ENCODE measurements around the gene TTC39B.

Gene TTC39B

DNA sequence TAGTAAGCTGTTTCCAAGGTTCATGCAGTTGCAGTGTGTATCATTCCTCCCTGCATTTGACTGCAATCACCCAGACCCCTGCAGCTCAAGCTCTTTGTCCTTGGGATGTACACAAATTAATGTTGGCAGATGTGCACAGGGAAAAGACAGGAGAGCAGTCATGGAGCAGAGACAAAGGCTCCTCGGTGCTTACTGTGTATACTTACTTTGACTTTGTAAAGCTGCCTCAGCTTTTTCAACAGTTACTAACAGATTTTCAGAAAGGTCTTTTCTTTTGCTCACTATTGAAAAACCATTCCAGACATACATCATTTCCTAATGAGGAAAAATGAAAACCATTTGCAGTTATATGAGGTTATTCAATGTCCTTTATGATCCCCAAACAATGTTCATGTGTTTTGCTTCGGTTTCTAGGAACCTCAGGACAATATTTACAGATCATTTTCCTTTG, 124.9 kb downstream of the TTC39B start:
- Histone ChIP-seq H4K20me1 (ENCODE audit: insufficient read depth, low read length) (no peaks in the 10 kb centered on the region), H3K4me2 (ENCODE audit: low read depth, low read length) (no peak overlapping the region), H3K4me3 (ENCODE audit: low read length) (no peak overlapping the region), H3K9me3 (replicated peaks; ENCODE audit: insufficient read depth, low read length) (no peaks in the 10 kb centered on the region), H3K36me3 (replicated peaks; ENCODE audit: insufficient read depth, low read length) (no peaks in the 10 kb centered on the region), H3K4me1 (ENCODE audit: low read length) (no peaks in the 10 kb centered on the region), H3K27ac (ENCODE audit: low read length) (no peak overlapping the region), H3K27me3 (replicated peaks; ENCODE audit: insufficient read depth, low read length) (no peaks in the 10 kb centered on the region), H3K79me2 (ENCODE audit: low read length) (no peaks in the 10 kb centered on the region), H3F3A (ENCODE audit: insufficient read depth, low read length) (no peaks in the 10 kb centered on the region), H3K9me2 (replicated peaks; ENCODE audit: insufficient read depth, low read length) (no peaks in the 10 kb centered on the region), H2AFZ (ENCODE audit: low read length) (no peak overlapping the region), H3K9ac (ENCODE audit: low read length) (no peak overlapping the region)
- no peak for DNase-seq
- TF ChIP-seq EZH2phosphoT487 (IDR thresholded peaks at IDR 0.05; ENCODE audit: low read length) (no peak), EZH2 (optimal IDR thresholded peaks at IDR 0.05; ENCODE audit: low read depth, low read length) (no peak)
- TF ChIP-seq, protein P1, sequence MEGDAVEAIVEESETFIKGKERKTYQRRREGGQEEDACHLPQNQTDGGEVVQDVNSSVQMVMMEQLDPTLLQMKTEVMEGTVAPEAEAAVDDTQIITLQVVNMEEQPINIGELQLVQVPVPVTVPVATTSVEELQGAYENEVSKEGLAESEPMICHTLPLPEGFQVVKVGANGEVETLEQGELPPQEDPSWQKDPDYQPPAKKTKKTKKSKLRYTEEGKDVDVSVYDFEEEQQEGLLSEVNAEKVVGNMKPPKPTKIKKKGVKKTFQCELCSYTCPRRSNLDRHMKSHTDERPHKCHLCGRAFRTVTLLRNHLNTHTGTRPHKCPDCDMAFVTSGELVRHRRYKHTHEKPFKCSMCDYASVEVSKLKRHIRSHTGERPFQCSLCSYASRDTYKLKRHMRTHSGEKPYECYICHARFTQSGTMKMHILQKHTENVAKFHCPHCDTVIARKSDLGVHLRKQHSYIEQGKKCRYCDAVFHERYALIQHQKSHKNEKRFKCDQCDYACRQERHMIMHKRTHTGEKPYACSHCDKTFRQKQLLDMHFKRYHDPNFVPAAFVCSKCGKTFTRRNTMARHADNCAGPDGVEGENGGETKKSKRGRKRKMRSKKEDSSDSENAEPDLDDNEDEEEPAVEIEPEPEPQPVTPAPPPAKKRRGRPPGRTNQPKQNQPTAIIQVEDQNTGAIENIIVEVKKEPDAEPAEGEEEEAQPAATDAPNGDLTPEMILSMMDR (IDR thresholded peaks at IDR 0.05; ENCODE audit: low read length), result no peak

DNA sequence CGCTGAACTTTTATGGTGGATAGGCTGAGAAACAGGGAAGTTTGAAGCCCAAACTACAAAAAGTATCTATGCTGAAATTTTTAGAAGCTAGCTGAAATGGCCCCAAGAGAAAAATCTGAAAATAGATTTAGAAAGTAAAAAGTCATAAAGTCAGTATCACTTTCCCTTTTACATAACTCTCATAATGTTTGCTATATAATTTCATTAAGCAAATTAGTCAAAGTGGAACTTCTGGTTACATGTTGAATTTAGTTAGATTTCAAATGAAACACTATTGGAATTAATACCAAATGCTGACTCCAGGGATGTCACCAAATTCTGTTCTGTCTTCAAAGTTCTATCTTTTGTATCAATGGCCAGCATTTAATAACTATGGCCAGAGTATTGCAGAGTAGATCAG, 126.9 kb downstream of the TTC39B start:
- Histone ChIP-seq H3K4me3 (ENCODE audit: low read length) (no peak overlapping the region), H3K9me2 (replicated peaks; ENCODE audit: insufficient read depth, low read length) (no peaks in the 10 kb centered on the region), H3K27me3 (replicated peaks; ENCODE audit: insufficient read depth, low read length) (no peaks in the 10 kb centered on the region), H3K4me1 (ENCODE audit: low read length) (no peaks in the 10 kb centered on the region), H2AFZ (ENCODE audit: low read length) (no peak overlapping the region), H3K79me2 (ENCODE audit: low read length) (no peaks in the 10 kb centered on the region), H3K36me3 (replicated peaks; ENCODE audit: insufficient read depth, low read length) (no peaks in the 10 kb centered on the region), H3F3A (ENCODE audit: insufficient read depth, low read length) (no peaks in the 10 kb centered on the region), H3K9me3 (replicated peaks; ENCODE audit: insufficient read depth, low read length) (no peaks in the 10 kb centered on the region), H3K4me2 (ENCODE audit: low read depth, low read length) (no peak overlapping the region), H3K27ac (ENCODE audit: low read length) (no peak overlapping the region), H3K9ac (ENCODE audit: low read length) (no peak overlapping the region), H4K20me1 (ENCODE audit: insufficient read depth, low read length) (no peaks in the 10 kb centered on the region)
- no peak for DNase-seq
- TF ChIP-seq, protein P1 (IDR thresholded peaks at IDR 0.05; ENCODE audit: low read length), result no peak

DNA sequence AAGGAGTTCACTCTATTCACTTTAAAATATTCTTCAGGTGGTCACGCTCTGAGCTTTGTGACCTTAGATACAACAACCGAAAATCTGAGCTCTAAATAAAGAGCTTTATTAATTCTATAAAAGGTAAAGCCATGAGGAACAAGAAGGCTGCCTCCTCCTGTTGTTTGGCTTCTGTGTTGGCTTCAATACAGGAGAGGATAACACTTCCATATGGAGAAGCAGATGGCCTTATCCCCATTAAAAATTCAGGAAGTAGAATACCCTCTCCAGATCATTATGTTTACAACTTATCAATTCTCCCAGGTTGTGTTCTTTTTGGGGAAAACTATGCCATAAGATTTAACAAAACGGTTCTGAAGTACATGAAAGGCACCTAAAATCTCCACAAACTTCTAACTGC, 128.4 kb downstream of the TTC39B start:
- DNase-seq, result no peak
- H3K4me2 ChIP-seq (ENCODE audit: low read depth, low read length), result no peak overlapping the region
- no peak for TF ChIP-seq EZH2 (optimal IDR thresholded peaks at IDR 0.05; ENCODE audit: low read depth, low read length)
- TF ChIP-seq EZH2phosphoT487 (IDR thresholded peaks at IDR 0.05; ENCODE audit: low read length), result no peak
- TF ChIP-seq, protein P1 (IDR thresholded peaks at IDR 0.05; ENCODE audit: low read length), result no peak
- H3K4me1 ChIP-seq (ENCODE audit: low read length), result no peaks in the 10 kb centered on the region
- H2AFZ ChIP-seq (ENCODE audit: low read length), result no peak overlapping the region
- H4K20me1 ChIP-seq (ENCODE audit: insufficient read depth, low read length), result no peaks in the 10 kb centered on the region
- no peaks in the 10 kb centered on the region for H3K27me3 ChIP-seq (replicated peaks; ENCODE audit: insufficient read depth, low read length)
- H3K27ac ChIP-seq (ENCODE audit: low read length), result no peak overlapping the region
- H3K36me3 ChIP-seq (replicated peaks; ENCODE audit: insufficient read depth, low read length), result no peaks in the 10 kb centered on the region
- H3F3A ChIP-seq (ENCODE audit: insufficient read depth, low read length), result no peaks in the 10 kb centered on the region
- no peaks in the 10 kb centered on the region for H3K9me3 ChIP-seq (replicated peaks; ENCODE audit: insufficient read depth, low read length)
- H3K9ac ChIP-seq (ENCODE audit: low read length), result no peak overlapping the region
- H3K9me2 ChIP-seq (replicated peaks; ENCODE audit: insufficient read depth, low read length), result no peaks in the 10 kb centered on the region
- H3K4me3 ChIP-seq (ENCODE audit: low read length), result no peak overlapping the region
- no peaks in the 10 kb centered on the region for H3K79me2 ChIP-seq (ENCODE audit: low read length)

All from MM.1S (cell line).